ENCODE data around the gene ADGRL1. TPM values are rescaled to one million over a fixed set of nuclear protein-coding genes. Genes with fewer than 3 reads are reported as not detected.

ADGRL1 gene
- total and polyA plus RNA-seq, 2 donors (not counting 1 experiment from before 2014, with no cell fraction given), result 0.64 to 1.8 TPM

- peaks cover 62% of the 10 kb centered on the region for H3K79me2 ChIP-seq (ENCODE audit: control insufficient read depth, insufficient read depth, low read length)
These were observed 92.1 kb downstream of the ADGRL1 start for GRCh38 chr19:14113762-14114414.

More at GRCh38 chr19:14113762-14114414, 92.1 kb downstream of the ADGRL1 start:
- peaks cover 36% of the 10 kb centered on the region for H3K4me1 Mint-ChIP-seq
- Histone ChIP-seq H3K9me3 (ENCODE audit: control extremely low read depth in 1 of 3, control insufficient read depth in 2 of 3, insufficient read depth in 1 of 3, low read length in 2 of 3) (no peaks in the 10 kb centered on the region), H2AFZ (ENCODE audit: insufficient read depth, low read depth, low read length, poor library complexity, severe bottlenecking) (no peak overlapping the region), H4K20me1 (ENCODE audit: control insufficient read depth, insufficient read depth, low read length, poor library complexity, severe bottlenecking) (peaks cover 58% of the 10 kb centered on the region), H3K4me2 (replicated peaks; ENCODE audit: low read depth, low read length, poor library complexity, severe bottlenecking) (no peak overlapping the region), H3K36me3 (replicated peaks in 1 of 2; ENCODE audit: control extremely low read depth in 1 of 2, control insufficient read depth in 1 of 2, extremely low read depth in 1 of 2, insufficient read depth in 2 of 2, low read length in 1 of 2) (peaks cover 0 to 2% of the 10 kb centered on the region in 2 experiments), H3K27me3 (replicated peaks in 1 of 4; ENCODE audit: control extremely low read depth in 1 of 4, control insufficient read depth in 3 of 4, insufficient read depth in 4 of 4, low read length in 3 of 4) (no peaks in the 10 kb centered on the region), H3K4me1 (ENCODE audit: control insufficient read depth in 2 of 2, insufficient read depth in 2 of 2, low read length in 2 of 2) (peaks cover 34 to 36% of the 10 kb centered on the region in 2 donors), H3K27ac (ENCODE audit: low read length in 2 of 2) (no peak overlapping the region), H3K4me3 (ENCODE audit: control extremely low read depth in 1 of 5, extremely low read depth in 1 of 5, insufficient read depth in 1 of 5, low read depth in 2 of 5, low read length in 4 of 5) (no peak overlapping the region), H3K9ac (ENCODE audit: low read length) (no peak overlapping the region)
- no peak for ATAC-seq (ENCODE audit: low read depth)
- no peak overlapping the region for H3K27ac Mint-ChIP-seq
- ChIA-PET CTCF (interaction anchor here (1.1 to 3.0 kb wide), 6 partner anchors 22 to 55 kb away, joined by 3 to 14 read pairs (median 5); no protein-coding TSS in a partner anchor), POLR2A (no interaction called here)
- intact Hi-C loops (cut with micrococcal nuclease), result no loop called here
- 96% methylated on average over 16 of the region's 18 CpGs for WGBS (ENCODE audit: insufficient coverage)
- no peak overlapping the region for H3K4me3 Mint-ChIP-seq
- no peaks in the 10 kb centered on the region for H3K27me3 Mint-ChIP-seq
- TF ChIP-seq CTCF (IDR thresholded peaks at IDR 0.05) (no peak), EZH2 (IDR thresholded peaks at IDR 0.05; ENCODE audit: borderline replicate concordance, insufficient read depth, low read depth, low read length, poor library complexity, severe bottlenecking) (no peak)
- DNase-seq, result peak; percentile 50
- H3K9me3 Mint-ChIP-seq (ENCODE audit: insufficient read depth), result no peaks in the 10 kb centered on the region

Data from B cell (primary cell).